SK-N-SH (cell line): ENCODE results near the gene CCNA2. TPM values are rescaled to one million over a fixed set of nuclear protein-coding genes. Genes with fewer than 3 reads are reported as not detected.

Experiments
- CTCF ChIA-PET: fragments of 300-600, 350-600 bp; formaldehyde crosslinking; extraction: SDS; loops from one replicate; lab custom pipeline; 2021; lab: Yijun Ruan, JAX
- POLR2A ChIA-PET: fragments of 350-600 bp; sonication (Branson Sonifier 250); formaldehyde crosslinking; extraction: SDS; loops from one replicate; lab custom pipeline; 2020; ENCODE audit warnings: antibody characterized with exemption, inconsistent platforms; lab: Yijun Ruan, JAX
- DNase-seq: peaks from one replicate; pipeline ENCODE4 v3.0.0; 2012
- H2AFZ ChIP-seq: fragments of 200-600 bp; sonication (generic); 2 replicates; pipeline ENCODE4 v1.8.1; 2016; ENCODE audit warnings: antibody characterized with exemption, mild to moderate bottlenecking, low read depth
- H3F3A ChIP-seq: fragments of 200-600 bp; sonication (generic); replicated peaks from 2 replicates; pipeline ENCODE3; 2016; ENCODE audit warnings: antibody characterized with exemption, mild to moderate bottlenecking; ENCODE audit not compliant: insufficient read depth
- H3K27ac ChIP-seq, 2 experiments: fragments of 200-500 bp in 1 of 2; fragments of 200-600 bp in 1 of 2; sonication (Bioruptor generic) in 1 of 2; sonication (generic), shearing (Covaris generic) in 1 of 2; 2 replicates each; pipeline versions ENCODE4 v1.5.1 to v1.6.1; 2014 to 2016; ENCODE audit warnings: low read depth in 2 of 2, inconsistent platforms in 1 of 2, low read length in 1 of 2, mild to moderate bottlenecking in 1 of 2, mixed read lengths in 1 of 2
- H3K27me3 ChIP-seq: fragments of 200-600 bp; sonication (generic), shearing (Covaris generic); 2 replicates; pipeline ENCODE4 v1.6.1; 2016; ENCODE audit warnings: mixed run types; ENCODE audit not compliant: insufficient read depth
- H3K36me3 ChIP-seq, 2 experiments: fragments of 200-500 bp in 1 of 2; fragments of 200-600 bp in 1 of 2; sonication (Bioruptor generic) in 1 of 2; sonication (generic) in 1 of 2; replicated peaks in 1 of 2; 2 replicates each; pipeline versions ENCODE3 to v1.5.1; 2014 to 2016; ENCODE audit warnings: low read length in 1 of 2, mild to moderate bottlenecking in 1 of 2; ENCODE audit not compliant: insufficient read depth in 2 of 2, control insufficient read depth in 1 of 2
- H3K4me1 ChIP-seq, 2 experiments: fragments of 200-500 bp in 1 of 2; fragments of 200-600 bp in 1 of 2; sonication (Bioruptor generic) in 1 of 2; sonication (generic), shearing (Covaris generic) in 1 of 2; 2 replicates each; pipeline versions ENCODE4 v1.5.1 to v1.6.1; 2014 to 2016; ENCODE audit warnings: low read depth in 1 of 2, low read length in 1 of 2, mixed run types in 1 of 2; ENCODE audit not compliant: insufficient read depth in 2 of 2, control insufficient read depth in 1 of 2
- H3K4me2 ChIP-seq: fragments of 200-600 bp; sonication (generic), shearing (Covaris generic); 2 replicates; pipeline ENCODE4 v1.6.1; 2017; ENCODE audit warnings: mixed run types
- H3K4me3 ChIP-seq, 2 experiments: fragments of 200-500 bp in 1 of 2; fragments of 200-600 bp in 1 of 2; sonication (Bioruptor generic) in 1 of 2; sonication (generic), shearing (Covaris generic) in 1 of 2; 2 replicates each; pipeline versions ENCODE4 v1.5.1 to v1.8.1; 2014 to 2016; ENCODE audit warnings: low read depth in 2 of 2, inconsistent platforms in 1 of 2, low read length in 1 of 2, mild to moderate bottlenecking in 1 of 2, mixed read lengths in 1 of 2, moderate library complexity in 1 of 2
- H3K79me2 ChIP-seq: fragments of 200-600 bp; sonication (generic); 2 replicates; pipeline ENCODE4 v1.8.1; 2017; ENCODE audit warnings: mild to moderate bottlenecking; ENCODE audit not compliant: insufficient read depth
- H3K9ac ChIP-seq: fragments of 200-600 bp; sonication (generic); 2 replicates; pipeline ENCODE4 v1.6.1; 2017; ENCODE audit warnings: mixed run types
- H3K9me2 ChIP-seq: fragments of 200-600 bp; sonication (generic); 2 replicates; pipeline ENCODE4 v1.6.1; 2017; ENCODE audit warnings: mixed run types
- H3K9me3 ChIP-seq: fragments of 200-600 bp; sonication (generic); 2 replicates; pipeline ENCODE4 v1.6.1; 2017; ENCODE audit warnings: mixed run types, mild to moderate bottlenecking, moderate library complexity
- H4K20me1 ChIP-seq: fragments of 200-600 bp; sonication (generic); 2 replicates; pipeline ENCODE4 v1.6.1; 2017; ENCODE audit warnings: mild to moderate bottlenecking, mixed run types; ENCODE audit not compliant: insufficient read depth
- CHD2 ChIP-seq: fragments of 150-350 bp; IDR thresholded peaks from 2 replicates; pipeline ENCODE4 v1.6.1; 2018; ENCODE audit warnings: low read length; ENCODE audit not compliant: partially characterized antibody
- ELF1 ChIP-seq: IDR thresholded peaks from 2 replicates; pipeline ENCODE4 v1.4.0; 2012
- EP300 ChIP-seq, 2 experiments: IDR thresholded peaks; 2 replicates each; pipeline versions ENCODE4 v1.4.0 to v1.6.1; 2012; ENCODE audit warnings: borderline replicate concordance in 1 of 2, low read depth in 1 of 2, low read length in 1 of 2
- EZH2phosphoT487 ChIP-seq: fragments of 200-600 bp; sonication (generic); IDR thresholded peaks from 2 replicates; pipeline ENCODE4 v1.6.1; 2017; ENCODE audit warnings: low read depth, mixed run types, mild to moderate bottlenecking, antibody characterized with exemption, moderate library complexity, borderline replicate concordance
- FOSL2 ChIP-seq: IDR thresholded peaks from 2 replicates; pipeline ENCODE4 v1.4.0; 2012; ENCODE audit warnings: low read depth, mild to moderate bottlenecking, moderate library complexity, borderline replicate concordance
- FOXM1 ChIP-seq: IDR thresholded peaks from 2 replicates; pipeline ENCODE4 v1.4.0; 2012; ENCODE audit warnings: low read depth, mild to moderate bottlenecking
- JUND ChIP-seq: IDR thresholded peaks from 2 replicates; pipeline ENCODE4 v1.4.0; 2012
- MXI1 ChIP-seq: IDR thresholded peaks from 2 replicates; pipeline ENCODE4 v1.6.1; 2012; ENCODE audit warnings: mild to moderate bottlenecking, low read depth, low read length, improper control_type of control experiment
- NFIC ChIP-seq: IDR thresholded peaks from 2 replicates; pipeline ENCODE4 v1.4.0; 2012; ENCODE audit warnings: borderline replicate concordance
- NRF1 ChIP-seq: IDR thresholded peaks from 2 replicates; pipeline ENCODE4 v1.6.1; 2012; ENCODE audit warnings: low read depth, mild to moderate bottlenecking, low read length
- POLR2AphosphoS5 ChIP-seq: IDR thresholded peaks from 2 replicates; pipeline ENCODE4 v1.6.1; 2012; ENCODE audit warnings: low read depth, low read length
- RAD21 ChIP-seq: IDR thresholded peaks from 2 replicates; pipeline ENCODE4 v1.6.1; 2012; ENCODE audit warnings: mild to moderate bottlenecking, low read length
- RXRA ChIP-seq: IDR thresholded peaks from 2 replicates; pipeline ENCODE4 v1.4.0; 2012; ENCODE audit warnings: low read depth, mild to moderate bottlenecking, borderline replicate concordance
- SIN3A ChIP-seq: IDR thresholded peaks from 2 replicates; pipeline ENCODE4 v1.6.1; 2012; ENCODE audit warnings: low read depth, mild to moderate bottlenecking, low read length, moderate library complexity, borderline replicate concordance
- SMC3 ChIP-seq: IDR thresholded peaks from 2 replicates; pipeline ENCODE4 v1.6.1; 2012; ENCODE audit warnings: low read depth, low read length, improper control_type of control experiment
- TAF1 ChIP-seq: IDR thresholded peaks from 2 replicates; pipeline ENCODE4 v1.6.1; 2012; ENCODE audit warnings: low read depth, mild to moderate bottlenecking, low read length, moderate library complexity, borderline replicate concordance
- TCF12 ChIP-seq: IDR thresholded peaks from 2 replicates; pipeline ENCODE4 v1.4.0; 2012
- USF1 ChIP-seq: IDR thresholded peaks from 2 replicates; pipeline ENCODE4 v1.4.0; 2012; ENCODE audit warnings: low read depth, borderline replicate concordance
- USF2 ChIP-seq: fragments of 150-350 bp; IDR thresholded peaks from 2 replicates; pipeline ENCODE4 v1.6.1; 2017; ENCODE audit warnings: antibody characterized with exemption, low read length, low read depth, borderline replicate concordance
- YY1 ChIP-seq: IDR thresholded peaks from 2 replicates; pipeline ENCODE4 v1.4.0; 2012; ENCODE audit warnings: low read depth, mild to moderate bottlenecking
- WGBS: methylation state at CpG from one replicate; pipeline ENCODE4 v1.1.6; 2017; ENCODE audit warnings: low lambda C conversion rate; 5-methylcytosine and 5-hydroxymethylcytosine counted together
- polyA plus RNA-seq, 3 experiments: library from polyadenylated mRNA; depleted of rRNA; stranded (reverse); fragments of >200 nt; gene quantifications; 2 replicates each; pipeline ENCODE4 v1.2.3, GENCODE V29; 2012
- TF ChIP-seq, protein P1 (sequence below): IDR thresholded peaks from 2 replicates; pipeline ENCODE4 v1.4.0; 2012; ENCODE audit warnings: low read depth
- TF ChIP-seq, protein P2 (sequence below): fragments of 200-600 bp; sonication (generic); IDR thresholded peaks from 2 replicates; pipeline ENCODE4 v1.6.1; 2017; ENCODE audit warnings: antibody characterized with exemption, mild to moderate bottlenecking, moderate library complexity

The CCNA2 gene
- polyA plus RNA-seq, 1 of the 3 experiments (the other 2 are of a cell fraction): 23.8 TPM

DNA sequence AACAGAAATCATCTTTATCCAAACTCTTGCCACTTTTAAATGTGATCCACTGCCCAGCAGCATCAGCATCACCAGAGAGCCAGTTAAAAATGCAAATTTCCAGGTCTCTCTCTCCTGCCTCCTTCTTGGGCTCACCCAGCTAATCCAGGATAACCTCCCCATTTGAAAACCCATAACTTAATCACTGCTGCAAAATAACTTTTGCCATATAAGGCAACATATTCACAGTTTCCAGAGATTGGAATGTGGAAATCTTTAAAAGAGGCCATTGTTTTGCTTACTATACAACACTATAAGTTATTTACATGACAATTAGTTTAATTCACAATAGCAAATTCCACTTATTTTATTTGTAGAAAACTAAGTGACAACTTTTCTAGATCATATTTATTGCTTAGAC lies 27.4 kb downstream of the CCNA2 start:
- Histone ChIP-seq H3F3A (peaks cover 16% of the 10 kb centered on the region), H3K4me1 (peaks cover 4 to 16% of the 10 kb centered on the region in 2 experiments; a peak in 2 of 4 replicates), H3K79me2 (peaks cover 2% of the 10 kb centered on the region; the same call in 1 of the 2 replicates), H3K36me3 (no peaks in the 10 kb centered on the region), H4K20me1 (no peaks in the 10 kb centered on the region), H3K9me2 (no peaks in the 10 kb centered on the region), H3K9me3 (no peaks in the 10 kb centered on the region), H3K4me3 (no peak overlapping the region), H3K4me2 (no peak overlapping the region), H2AFZ (peak overlapping the region; percentile 62; the same call in 1 of the 2 replicates), H3K9ac (no peak overlapping the region), H3K27ac (peak overlapping the region; percentile 39 to 74; a peak in 3 of 4 replicates), H3K27me3 (no peaks in the 10 kb centered on the region)
- no peak for DNase-seq
- TF ChIP-seq YY1 (no peak), ELF1 (no peak), EP300 (IDR thresholded peaks at IDR 0.05; ENCODE audit: borderline replicate concordance in 1 of 2, low read depth in 1 of 2, low read length in 1 of 2) (no peak), NFIC (no peak), SMC3 (no peak), RXRA (no peak), TAF1 (no peak), NRF1 (no peak)
- ChIA-PET CTCF (no interaction called here), POLR2A (no interaction called here)

- peak overlapping the region; percentile 1 to 67; a peak in 1 of 4 replicates for H3K27ac ChIP-seq
- H3K4me3 ChIP-seq: no peak overlapping the region
- CTCF ChIA-PET: no interaction called here
- H3K9ac ChIP-seq: no peak overlapping the region
- 61% methylated on average over 5 of the region's 5 CpGs for WGBS
- POLR2A ChIA-PET: no interaction called here
- TF ChIP-seq USF1: no peak
- no peak for TF ChIP-seq FOXM1
- TF ChIP-seq, protein P1, sequence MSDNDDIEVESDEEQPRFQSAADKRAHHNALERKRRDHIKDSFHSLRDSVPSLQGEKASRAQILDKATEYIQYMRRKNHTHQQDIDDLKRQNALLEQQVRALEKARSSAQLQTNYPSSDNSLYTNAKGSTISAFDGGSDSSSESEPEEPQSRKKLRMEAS: no peak
- TF ChIP-seq YY1: no peak
- TF ChIP-seq FOSL2: no peak
- no peak for TF ChIP-seq SMC3
- TF ChIP-seq JUND: no peak
- no peak for TF ChIP-seq USF2
- TF ChIP-seq, protein P2, sequence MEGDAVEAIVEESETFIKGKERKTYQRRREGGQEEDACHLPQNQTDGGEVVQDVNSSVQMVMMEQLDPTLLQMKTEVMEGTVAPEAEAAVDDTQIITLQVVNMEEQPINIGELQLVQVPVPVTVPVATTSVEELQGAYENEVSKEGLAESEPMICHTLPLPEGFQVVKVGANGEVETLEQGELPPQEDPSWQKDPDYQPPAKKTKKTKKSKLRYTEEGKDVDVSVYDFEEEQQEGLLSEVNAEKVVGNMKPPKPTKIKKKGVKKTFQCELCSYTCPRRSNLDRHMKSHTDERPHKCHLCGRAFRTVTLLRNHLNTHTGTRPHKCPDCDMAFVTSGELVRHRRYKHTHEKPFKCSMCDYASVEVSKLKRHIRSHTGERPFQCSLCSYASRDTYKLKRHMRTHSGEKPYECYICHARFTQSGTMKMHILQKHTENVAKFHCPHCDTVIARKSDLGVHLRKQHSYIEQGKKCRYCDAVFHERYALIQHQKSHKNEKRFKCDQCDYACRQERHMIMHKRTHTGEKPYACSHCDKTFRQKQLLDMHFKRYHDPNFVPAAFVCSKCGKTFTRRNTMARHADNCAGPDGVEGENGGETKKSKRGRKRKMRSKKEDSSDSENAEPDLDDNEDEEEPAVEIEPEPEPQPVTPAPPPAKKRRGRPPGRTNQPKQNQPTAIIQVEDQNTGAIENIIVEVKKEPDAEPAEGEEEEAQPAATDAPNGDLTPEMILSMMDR: no peak
- TF ChIP-seq CHD2: no peak
- no peak for TF ChIP-seq POLR2AphosphoS5
- no peak for TF ChIP-seq SIN3A
- no peak for TF ChIP-seq MXI1
- TF ChIP-seq EZH2phosphoT487: no peak
- TF ChIP-seq TAF1: no peak
- TF ChIP-seq RXRA: no peak
- TF ChIP-seq RAD21: no peak
- TF ChIP-seq TCF12: no peak
- DNase-seq: no peak
- H3K36me3 ChIP-seq: no peaks in the 10 kb centered on the region
- peaks cover 0 to 27% of the 10 kb centered on the region in 2 experiments; a peak in 3 of 4 replicates for H3K4me1 ChIP-seq
- H3K27me3 ChIP-seq: no peaks in the 10 kb centered on the region
- no peaks in the 10 kb centered on the region for H3K9me2 ChIP-seq
- H4K20me1 ChIP-seq: no peaks in the 10 kb centered on the region
- no peaks in the 10 kb centered on the region for H3K9me3 ChIP-seq
- H3K79me2 ChIP-seq: no peaks in the 10 kb centered on the region
- no peak overlapping the region for H2AFZ ChIP-seq
- H3F3A ChIP-seq: peaks cover 26% of the 10 kb centered on the region
- no peak overlapping the region for H3K4me2 ChIP-seq
These were observed 29.0 kb downstream of the CCNA2 start for GRCh38 chr4:121794505-121795188.
